Gastrocnemius medialis (tissue), 4 donors: ENCODE results near the gene ZNF503. TPM values are rescaled to one million over a fixed set of nuclear protein-coding genes. Genes with fewer than 3 reads are reported as not detected.

Source experiments
- ATAC-seq, 2 donors: fragments of 150-250 bp; one replicate each; pipeline ENCODE4 v1.9.1; 2016
- DNase-seq, 2 donors: peaks; one replicate each; pipeline ENCODE4 v3.0.0-alpha.2; 2019
- H3K27ac ChIP-seq, 4 donors: fragments of 200-600 bp; sonication (generic); 1 replicate in 1 of 4; 2 replicates in 3 of 4; pipeline ENCODE4 v1.5.1; 2016 to 2018; ENCODE audit warnings: mild to moderate bottlenecking in 2 of 4, moderate library complexity in 1 of 4
- H3K27me3 ChIP-seq, 3 donors: fragments of 200-600 bp; sonication (generic) in 2 of 3; 1 replicate in 1 of 3; 2 replicates in 2 of 3; pipeline versions ENCODE4 v1.5.1 to v1.6.0; 2016 to 2019; ENCODE audit warnings: mild to moderate bottlenecking in 1 of 3, moderate library complexity in 1 of 3
- H3K36me3 ChIP-seq, 2 donors: fragments of 200-600 bp; sonication (generic) in 1 of 2; one replicate each; pipeline ENCODE4 v1.5.1; 2017 to 2018
- H3K4me1 ChIP-seq, 2 donors: fragments of 200-600 bp; sonication (generic) in 1 of 2; one replicate each; pipeline ENCODE4 v1.5.1; 2016 to 2017; ENCODE audit warnings: mild to moderate bottlenecking in 2 of 2
- H3K4me3 ChIP-seq, 4 donors: fragments of 200-600 bp; sonication (generic) in 3 of 4; 1 replicate in 1 of 4; 2 replicates in 3 of 4; pipeline ENCODE4 v1.5.1; 2016 to 2019; ENCODE audit warnings: mild to moderate bottlenecking in 2 of 4
- H3K9me3 ChIP-seq, 3 donors: fragments of 200-600 bp; sonication (generic) in 2 of 3; 1 replicate in 1 of 3; 2 replicates in 2 of 3; pipeline ENCODE4 v1.5.1; 2016 to 2019
- POLR2A ChIP-seq, 2 donors: fragments of 450-650 bp; IDR thresholded peaks; one replicate each; pipeline ENCODE4 v1.6.1; 2017; ENCODE audit warnings: antibody characterized with exemption in 2 of 2, mild to moderate bottlenecking in 2 of 2, moderate library complexity in 2 of 2
- in situ Hi-C, 4 donors: fragments of 200-750 bp; cut with MboI; loops; one replicate each; pipeline versions ENCODE4 v1.15.0 to v1.8.0; 2017; ENCODE audit warnings: low sequenced_read_pairs in 4 of 4
- intact Hi-C: fragments of 100-400 bp; cut with DNase I; formaldehyde crosslinking; loops from one replicate; pipeline ENCODE4 v1.15.1; 2023; ENCODE audit warnings: low total_unique reads
- total RNA-seq, 4 donors: library from RNA; depleted of rRNA; stranded (reverse); fragments of >200 nt; gene quantifications; one replicate each; pipeline versions ENCODE4 v1.1.0 to v1.2.3, GENCODE V29; 2016
- TF ChIP-seq, protein P1 (sequence below), 5 experiments: fragments of 450-650 bp in 3 of 5; fragments of 200-600 bp in 2 of 5; sonication (generic) in 2 of 5; IDR thresholded peaks in 4 of 5; conservative IDR thresholded peaks in 1 of 5; 1 replicate in 4 of 5; 2 replicates in 1 of 5; pipeline ENCODE4 v1.5.1; 2016 to 2019; ENCODE audit warnings: antibody characterized with exemption in 5 of 5, mild to moderate bottlenecking in 3 of 5, moderate library complexity in 3 of 5

The ZNF503 gene
- total RNA-seq, 4 donors from 2014 or later, result 1.7 to 2.0 (median 1.8) TPM

DNA sequence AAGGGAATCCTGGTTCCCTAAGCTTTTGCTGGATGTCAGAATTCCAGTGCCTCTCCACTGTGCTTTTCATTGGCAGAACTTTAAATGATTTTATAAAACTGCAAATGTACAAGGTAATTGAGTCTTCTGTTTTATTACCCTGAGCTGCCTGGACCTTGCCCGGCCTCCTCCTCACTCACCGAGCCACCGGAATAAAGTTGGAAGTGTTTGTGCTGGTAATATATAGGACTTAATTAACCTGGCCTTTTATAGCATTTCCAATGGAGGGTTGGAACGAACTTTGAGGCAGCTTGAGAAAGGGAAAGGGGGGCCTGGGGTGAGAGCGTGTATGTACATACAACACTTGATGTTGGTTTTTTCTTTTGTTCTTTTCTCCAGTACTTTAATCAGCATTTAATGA is 43.4 kb downstream of the ZNF503 start:
- Histone ChIP-seq H3K27ac (no peak overlapping the region), H3K4me1 (no peaks in the 10 kb centered on the region), H3K27me3 (no peaks in the 10 kb centered on the region), H3K9me3 (no peaks in the 10 kb centered on the region), H3K36me3 (no peaks in the 10 kb centered on the region), H3K4me3 (no peak overlapping the region)
- ATAC-seq (no peak), DNase-seq (no peak)
- in situ Hi-C loops, result no loop called here
- no peak for TF ChIP-seq POLR2A (IDR thresholded peaks at IDR 0.05)
- TF ChIP-seq, protein P1, sequence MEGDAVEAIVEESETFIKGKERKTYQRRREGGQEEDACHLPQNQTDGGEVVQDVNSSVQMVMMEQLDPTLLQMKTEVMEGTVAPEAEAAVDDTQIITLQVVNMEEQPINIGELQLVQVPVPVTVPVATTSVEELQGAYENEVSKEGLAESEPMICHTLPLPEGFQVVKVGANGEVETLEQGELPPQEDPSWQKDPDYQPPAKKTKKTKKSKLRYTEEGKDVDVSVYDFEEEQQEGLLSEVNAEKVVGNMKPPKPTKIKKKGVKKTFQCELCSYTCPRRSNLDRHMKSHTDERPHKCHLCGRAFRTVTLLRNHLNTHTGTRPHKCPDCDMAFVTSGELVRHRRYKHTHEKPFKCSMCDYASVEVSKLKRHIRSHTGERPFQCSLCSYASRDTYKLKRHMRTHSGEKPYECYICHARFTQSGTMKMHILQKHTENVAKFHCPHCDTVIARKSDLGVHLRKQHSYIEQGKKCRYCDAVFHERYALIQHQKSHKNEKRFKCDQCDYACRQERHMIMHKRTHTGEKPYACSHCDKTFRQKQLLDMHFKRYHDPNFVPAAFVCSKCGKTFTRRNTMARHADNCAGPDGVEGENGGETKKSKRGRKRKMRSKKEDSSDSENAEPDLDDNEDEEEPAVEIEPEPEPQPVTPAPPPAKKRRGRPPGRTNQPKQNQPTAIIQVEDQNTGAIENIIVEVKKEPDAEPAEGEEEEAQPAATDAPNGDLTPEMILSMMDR (IDR thresholded peaks at IDR 0.05 in 4 of 5, conservative IDR thresholded peaks at IDR 0.05 in 1 of 5), result no peak
- intact Hi-C loops, result no loop called here

DNA sequence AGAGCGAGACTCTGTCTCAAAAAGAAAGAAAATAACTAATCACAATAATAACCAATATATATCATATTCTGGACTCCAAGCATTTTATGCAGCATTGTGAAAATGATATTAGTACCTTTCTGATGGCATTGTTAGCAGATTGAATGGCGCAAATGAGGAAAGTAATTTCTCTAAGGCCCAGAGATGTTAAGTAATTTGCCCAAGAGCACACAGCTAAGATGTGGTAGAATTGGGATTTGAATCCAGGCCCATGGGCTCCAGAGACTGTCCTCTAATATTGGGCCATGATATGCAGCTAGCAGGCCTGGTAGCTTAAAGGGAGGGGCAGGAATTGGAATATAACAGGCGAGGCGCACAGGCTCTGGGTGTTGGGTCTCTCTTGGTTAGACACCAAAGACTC is 44.1 kb downstream of the ZNF503 start:
- no peak for ATAC-seq
- TF ChIP-seq, protein P1 (IDR thresholded peaks at IDR 0.05 in 4 of 5, conservative IDR thresholded peaks at IDR 0.05 in 1 of 5), result no peak
- TF ChIP-seq POLR2A (IDR thresholded peaks at IDR 0.05), result no peak
- in situ Hi-C loops (no loop called here), intact Hi-C loops (no loop called here)
- DNase-seq, result no peak
- Histone ChIP-seq H3K36me3 (no peaks in the 10 kb centered on the region), H3K4me1 (no peaks in the 10 kb centered on the region), H3K27ac (no peak overlapping the region), H3K27me3 (no peaks in the 10 kb centered on the region), H3K4me3 (no peak overlapping the region), H3K9me3 (no peaks in the 10 kb centered on the region)

DNA sequence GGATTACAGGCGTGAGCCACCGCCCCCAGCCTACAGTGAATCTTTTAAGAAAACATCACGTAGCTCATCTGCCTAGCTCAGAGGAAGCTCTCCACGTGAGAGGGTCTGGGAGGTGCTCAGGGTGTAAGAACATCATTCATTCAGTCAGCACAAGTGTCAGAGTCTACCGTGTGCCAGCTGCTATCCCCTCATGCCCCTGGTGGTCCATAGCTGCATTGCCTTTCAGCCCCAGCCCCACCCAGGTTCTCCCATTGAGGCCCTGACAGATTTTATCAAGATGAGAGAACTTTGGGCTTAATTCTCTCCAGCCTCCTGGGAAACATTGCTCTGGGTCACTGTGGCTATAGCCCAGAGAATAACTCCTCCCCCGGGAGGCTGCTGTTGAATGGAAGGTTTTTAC is 45.1 kb downstream of the ZNF503 start:
- ATAC-seq (no peak), DNase-seq (no peak)
- intact Hi-C loops (no loop called here), in situ Hi-C loops (no loop called here)
- no peaks in the 10 kb centered on the region for H3K27me3 ChIP-seq
- H3K36me3 ChIP-seq, result no peaks in the 10 kb centered on the region
- TF ChIP-seq, protein P1 (IDR thresholded peaks at IDR 0.05 in 4 of 5, conservative IDR thresholded peaks at IDR 0.05 in 1 of 5), result no peak
- TF ChIP-seq POLR2A (IDR thresholded peaks at IDR 0.05), result no peak
- H3K4me1 ChIP-seq, result no peaks in the 10 kb centered on the region
- no peaks in the 10 kb centered on the region for H3K9me3 ChIP-seq
- H3K4me3 ChIP-seq, result no peak overlapping the region
- H3K27ac ChIP-seq, result no peak overlapping the region

DNA sequence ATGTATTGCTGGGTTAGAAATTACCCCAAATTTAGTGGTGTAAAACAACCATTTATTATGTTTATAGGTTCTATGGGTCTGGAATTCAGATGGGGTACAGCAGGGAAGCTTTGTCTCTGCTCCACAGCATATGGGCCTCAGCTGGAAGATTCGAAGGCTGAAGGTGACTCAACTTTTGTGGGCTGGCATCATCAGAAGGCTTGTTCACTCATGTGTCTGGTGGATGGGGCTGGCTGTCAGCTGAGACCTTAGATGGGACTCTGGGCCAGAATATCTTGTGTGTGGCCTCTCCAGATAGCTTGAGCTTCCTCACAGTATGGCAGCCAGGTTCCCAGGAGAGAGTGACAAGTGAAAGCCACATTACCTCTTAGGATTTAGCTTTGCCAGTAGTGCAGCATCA is 45.9 kb downstream of the ZNF503 start:
- intact Hi-C loops, result no loop called here
- no peak overlapping the region for H3K4me3 ChIP-seq
- in situ Hi-C loops, result no loop called here
- no peaks in the 10 kb centered on the region for H3K9me3 ChIP-seq
- DNase-seq (no peak), ATAC-seq (no peak)
- TF ChIP-seq, protein P1 (IDR thresholded peaks at IDR 0.05 in 4 of 5, conservative IDR thresholded peaks at IDR 0.05 in 1 of 5), result no peak
- TF ChIP-seq POLR2A (IDR thresholded peaks at IDR 0.05), result no peak
- no peaks in the 10 kb centered on the region for H3K36me3 ChIP-seq
- H3K27ac ChIP-seq, result no peak overlapping the region
- H3K4me1 ChIP-seq, result no peaks in the 10 kb centered on the region
- no peaks in the 10 kb centered on the region for H3K27me3 ChIP-seq

DNA sequence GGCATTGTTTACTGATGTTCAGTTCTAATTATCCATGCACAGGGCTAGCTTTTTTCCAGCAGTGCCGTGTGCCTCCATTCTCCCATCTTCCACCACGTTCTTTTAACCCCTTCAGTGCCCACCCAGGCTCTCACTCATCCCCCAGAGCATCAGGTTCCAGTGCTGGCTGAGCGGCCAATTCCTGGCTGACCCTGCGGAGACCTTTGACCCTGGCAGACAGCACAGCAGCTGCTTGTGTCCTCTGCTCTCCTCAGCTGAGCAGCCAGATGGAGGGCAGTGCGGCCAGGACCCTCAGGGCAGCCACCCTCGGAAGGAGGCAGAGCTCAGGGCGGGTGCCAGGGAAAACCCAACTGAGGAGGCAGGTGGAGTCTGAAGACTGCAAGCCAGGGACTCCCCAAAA is 48.4 kb downstream of the ZNF503 start:
- intact Hi-C loops, result no loop called here
- Histone ChIP-seq H3K4me1 (no peaks in the 10 kb centered on the region), H3K27ac (no peak overlapping the region), H3K27me3 (no peaks in the 10 kb centered on the region), H3K9me3 (no peaks in the 10 kb centered on the region), H3K4me3 (no peak overlapping the region), H3K36me3 (no peaks in the 10 kb centered on the region)
- in situ Hi-C loops, result no loop called here
- DNase-seq (no peak), ATAC-seq (no peak)
- TF ChIP-seq, protein P1 (IDR thresholded peaks at IDR 0.05 in 4 of 5, conservative IDR thresholded peaks at IDR 0.05 in 1 of 5), result no peak
- no peak for TF ChIP-seq POLR2A (IDR thresholded peaks at IDR 0.05)
